ENCODE results near the gene THBS2. TPM values are rescaled to one million over a fixed set of nuclear protein-coding genes. Genes with fewer than 3 reads are reported as not detected.

THBS2 gene
- total and polyA plus RNA-seq, 2 donors (not counting 3 experiments of a cell fraction or from before 2014, with no cell fraction given), result 0.08 TPM; not detected in 1

- TF ChIP-seq CTCF (IDR thresholded peaks at IDR 0.05; ENCODE audit: extremely low read depth in 1 of 2, insufficient read depth in 1 of 2, low read depth in 1 of 2, low read length in 2 of 2), result no peak
- H2AFZ ChIP-seq (ENCODE audit: low read depth, low read length), result no peak overlapping the region
- FAIRE-seq, result no peak
- POLR2A ChIA-PET, result no interaction called here
- no peak for DNase-seq (ENCODE audit: low read depth, low spot score)
- CTCF ChIA-PET, result no interaction called here
- no peaks in the 10 kb centered on the region for H3K9me1 ChIP-seq (replicated peaks; ENCODE audit: control insufficient read depth, extremely low read depth, insufficient read depth, low read length)
- H3K9ac ChIP-seq (replicated peaks; ENCODE audit: extremely low read depth, insufficient read depth, low read length), result no peak overlapping the region
- H3K4me3 ChIP-seq (replicated peaks in 1 of 3; ENCODE audit: insufficient read depth in 1 of 3, low read depth in 1 of 3, low read length in 3 of 3), result no peak overlapping the region
- no peak overlapping the region for H3K4me2 ChIP-seq (ENCODE audit: insufficient read depth, low read length)
- H3K4me1 ChIP-seq (ENCODE audit: control insufficient read depth, extremely low read depth, insufficient read depth, low read length), result no peaks in the 10 kb centered on the region
- H3K79me2 ChIP-seq (ENCODE audit: control insufficient read depth, insufficient read depth, low read length), result no peaks in the 10 kb centered on the region
- peaks cover 11% of the 10 kb centered on the region for H3K9me3 ChIP-seq (replicated peaks; ENCODE audit: control insufficient read depth, insufficient read depth, low read length)
- dilution Hi-C loops (cut with MboI; ENCODE audit: extremely low pct_ligation_motif_present, low sequenced_read_pairs), result no loop called here
- intact Hi-C loops (cut with micrococcal nuclease), result no loop called here
- H3K27ac ChIP-seq (ENCODE audit: insufficient read depth, low read depth, low read length), result no peak overlapping the region
- no peaks in the 10 kb centered on the region for H3K27me3 ChIP-seq (ENCODE audit: control insufficient read depth in 2 of 2, insufficient read depth in 2 of 2, low read length in 2 of 2)
- no TSS peak for BruUV-seq (replicated peaks)
- no peaks in the 10 kb centered on the region for H3K36me3 ChIP-seq (ENCODE audit: control insufficient read depth in 2 of 2, extremely low read depth in 1 of 2, insufficient read depth in 2 of 2, low read length in 2 of 2)
- no peaks in the 10 kb centered on the region for H4K20me1 ChIP-seq (replicated peaks; ENCODE audit: control insufficient read depth, extremely low read depth, insufficient read depth, low read length)
Observed at GRCh38 chr6:169233181-169233580, 20.5 kb downstream of the THBS2 start.

GRCh38 chr6:169232507-169232931 lies 21.1 kb downstream of the THBS2 start:
- Histone ChIP-seq H3K9me3 (replicated peaks; ENCODE audit: control insufficient read depth, insufficient read depth, low read length) (peaks cover 11% of the 10 kb centered on the region), H3K36me3 (ENCODE audit: control insufficient read depth in 2 of 2, extremely low read depth in 1 of 2, insufficient read depth in 2 of 2, low read length in 2 of 2) (no peaks in the 10 kb centered on the region), H2AFZ (ENCODE audit: low read depth, low read length) (no peak overlapping the region), H3K27ac (ENCODE audit: insufficient read depth, low read depth, low read length) (no peak overlapping the region), H4K20me1 (replicated peaks; ENCODE audit: control insufficient read depth, extremely low read depth, insufficient read depth, low read length) (no peaks in the 10 kb centered on the region), H3K27me3 (ENCODE audit: control insufficient read depth in 2 of 2, insufficient read depth in 2 of 2, low read length in 2 of 2) (no peaks in the 10 kb centered on the region), H3K79me2 (ENCODE audit: control insufficient read depth, insufficient read depth, low read length) (no peaks in the 10 kb centered on the region), H3K4me2 (ENCODE audit: insufficient read depth, low read length) (no peak overlapping the region), H3K4me3 (replicated peaks in 1 of 3; ENCODE audit: insufficient read depth in 1 of 3, low read depth in 1 of 3, low read length in 3 of 3) (no peak overlapping the region), H3K4me1 (ENCODE audit: control insufficient read depth, extremely low read depth, insufficient read depth, low read length) (no peaks in the 10 kb centered on the region), H3K9ac (replicated peaks; ENCODE audit: extremely low read depth, insufficient read depth, low read length) (no peak overlapping the region), H3K9me1 (replicated peaks; ENCODE audit: control insufficient read depth, extremely low read depth, insufficient read depth, low read length) (no peaks in the 10 kb centered on the region)
- DNase-seq (ENCODE audit: low read depth, low spot score), result no peak
- no peak for FAIRE-seq
- CTCF ChIA-PET, result no interaction called here
- TF ChIP-seq POLR2AphosphoS5 (IDR thresholded peaks at IDR 0.05; ENCODE audit: insufficient read depth, low read depth, low read length) (no peak), MYC (IDR thresholded peaks at IDR 0.05; ENCODE audit: low read depth, low read length) (no peak), POLR2A (IDR thresholded peaks at IDR 0.05; ENCODE audit: low read depth, low read length) (no peak), GATA2 (IDR thresholded peaks at IDR 0.05; ENCODE audit: insufficient read depth, insufficient read length, low read depth, low read length) (no peak), JUN (IDR thresholded peaks at IDR 0.05; ENCODE audit: borderline replicate concordance, insufficient read depth, insufficient read length, low read depth) (no peak), CTCF (IDR thresholded peaks at IDR 0.05; ENCODE audit: extremely low read depth in 1 of 2, insufficient read depth in 1 of 2, low read depth in 1 of 2, low read length in 2 of 2) (no peak), FOS (IDR thresholded peaks at IDR 0.05; ENCODE audit: borderline replicate concordance, insufficient read depth, low read length) (no peak), MAX (IDR thresholded peaks at IDR 0.05; ENCODE audit: insufficient read depth, insufficient read length) (no peak), EZH2 (IDR thresholded peaks at IDR 0.05; ENCODE audit: borderline replicate concordance, low read depth, low read length, severe bottlenecking) (no peak)
- intact Hi-C loops (cut with micrococcal nuclease) (no loop called here), dilution Hi-C loops (cut with MboI; ENCODE audit: extremely low pct_ligation_motif_present, low sequenced_read_pairs) (no loop called here)
- POLR2A ChIA-PET, result no interaction called here
- no TSS peak for BruUV-seq (replicated peaks)
